GM04504 (cell line): ENCODE data around the gene DNAJC28.
"Not testable (repeated sequence)": the region's sequence is repeated elsewhere in the genome, so short reads cannot be mapped to it uniquely, and the experiment has no call there.

ENCODE experiments used
- DNase-seq: peaks from one replicate; pipeline ENCODE4 v3.0.0-alpha.2; 2012; ENCODE audit warnings: low read depth

The DNAJC28 gene, protein sequence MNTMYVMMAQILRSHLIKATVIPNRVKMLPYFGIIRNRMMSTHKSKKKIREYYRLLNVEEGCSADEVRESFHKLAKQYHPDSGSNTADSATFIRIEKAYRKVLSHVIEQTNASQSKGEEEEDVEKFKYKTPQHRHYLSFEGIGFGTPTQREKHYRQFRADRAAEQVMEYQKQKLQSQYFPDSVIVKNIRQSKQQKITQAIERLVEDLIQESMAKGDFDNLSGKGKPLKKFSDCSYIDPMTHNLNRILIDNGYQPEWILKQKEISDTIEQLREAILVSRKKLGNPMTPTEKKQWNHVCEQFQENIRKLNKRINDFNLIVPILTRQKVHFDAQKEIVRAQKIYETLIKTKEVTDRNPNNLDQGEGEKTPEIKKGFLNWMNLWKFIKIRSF

DNA sequence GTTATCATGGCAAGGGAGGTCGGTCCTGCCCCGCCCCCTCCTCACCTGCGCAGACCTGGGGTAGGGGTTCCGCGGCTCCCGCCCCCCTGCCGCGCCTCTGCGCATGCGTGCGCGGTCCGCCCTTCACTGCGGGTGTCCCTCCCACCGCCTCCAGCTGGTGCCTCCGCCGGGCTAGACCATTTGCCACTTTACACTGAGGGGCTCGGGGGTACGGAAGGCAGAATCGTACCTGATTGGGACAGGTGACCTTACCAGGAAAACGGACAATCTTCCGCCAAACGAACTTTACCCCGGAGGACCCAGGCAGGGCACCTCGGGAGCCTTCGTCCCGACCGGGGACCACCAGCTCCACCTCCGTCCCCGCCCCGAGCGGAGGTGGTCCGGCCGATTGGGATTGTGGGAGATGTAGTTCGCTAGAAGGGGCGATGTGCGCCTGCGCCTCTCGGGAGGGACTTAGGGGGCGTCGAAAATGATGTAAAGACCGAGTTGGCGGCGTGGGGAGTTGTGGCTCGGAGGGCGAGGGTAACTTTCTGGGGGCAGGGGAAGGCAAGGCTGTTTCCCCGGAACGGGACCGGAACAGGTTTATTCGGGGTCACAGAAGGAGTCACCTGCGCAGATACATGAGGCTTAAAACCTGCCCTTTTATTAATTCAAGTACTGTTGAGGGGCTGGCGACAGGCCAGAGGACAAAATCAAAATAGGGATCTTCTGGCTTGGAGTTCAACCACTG is at the start of gene DNAJC28:
DNAJC28 (minus strand) TSS at position 344 of the 730 bp plus-strand sequence. CDS start 2,323 bp downstream, outside the sequence.
- peak; percentile 75 for DNase-seq

DNA sequence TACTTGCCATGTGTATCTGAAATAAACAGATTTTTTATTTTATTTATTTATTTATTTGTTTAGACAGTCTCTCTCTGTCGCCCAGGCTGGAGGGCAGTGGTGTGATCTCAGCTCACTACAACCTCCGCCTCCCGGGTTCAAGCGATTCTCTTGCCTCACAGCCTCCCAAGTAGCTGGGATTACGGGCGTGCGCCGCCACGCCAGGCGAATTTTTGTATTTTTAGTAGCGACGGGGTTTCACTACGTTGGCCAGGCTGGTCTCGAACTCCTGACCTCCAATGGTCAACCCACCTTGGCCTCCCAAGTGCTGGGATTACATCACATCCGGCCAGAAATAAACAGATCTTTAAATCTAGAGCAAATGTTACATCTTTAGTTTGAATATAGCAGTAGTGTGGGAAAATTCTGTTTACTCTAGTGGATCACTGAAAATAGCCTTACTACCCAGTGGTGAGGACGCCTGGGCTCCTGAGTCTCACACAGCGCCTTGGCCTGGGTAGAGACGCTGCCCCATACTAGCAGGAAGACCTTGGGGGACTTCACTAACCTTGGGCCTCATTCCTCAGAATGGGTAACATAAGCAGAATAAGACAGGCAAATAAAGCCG is 49.7 kb upstream of the DNAJC28 start:
- no peak for DNase-seq

DNA sequence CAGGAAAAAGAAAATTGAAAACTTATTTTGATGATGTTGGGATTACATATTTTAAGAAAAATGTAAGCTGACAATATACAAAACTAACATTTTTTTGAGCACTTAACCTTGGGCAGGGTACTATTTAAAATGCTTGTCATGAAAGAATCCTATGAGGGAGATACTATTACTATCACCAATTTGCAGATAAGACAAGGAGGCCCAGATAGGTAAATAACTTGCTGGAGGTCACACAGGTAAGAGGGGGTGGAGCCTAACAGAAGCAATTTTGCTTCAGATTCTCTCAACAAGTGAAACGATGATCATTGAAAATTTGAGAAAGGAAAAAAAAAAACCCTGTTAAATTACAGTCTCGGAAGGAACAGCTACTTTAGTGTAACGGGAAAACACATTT is 49.2 kb upstream of the DNAJC28 start:
- DNase-seq, result no peak

DNA sequence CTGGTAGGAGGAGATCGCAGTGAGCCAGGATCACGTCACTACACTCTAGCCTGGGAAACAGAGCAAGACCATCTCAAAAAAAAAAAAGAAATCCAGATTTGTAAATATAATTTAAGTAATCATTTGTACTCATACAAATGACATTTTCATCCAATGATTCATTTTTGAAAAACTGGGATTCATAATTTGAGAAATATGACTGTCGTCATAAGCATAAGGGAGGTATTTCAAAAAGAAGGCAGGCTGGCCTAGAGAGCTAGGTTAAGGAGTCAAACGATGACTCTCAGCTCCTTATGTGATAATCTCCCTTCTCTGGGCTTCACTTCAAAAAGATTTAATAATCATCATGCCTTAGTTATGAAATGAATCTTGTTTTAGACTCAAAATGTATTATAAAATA is 48.1 kb upstream of the DNAJC28 start:
- no peak for DNase-seq

DNA sequence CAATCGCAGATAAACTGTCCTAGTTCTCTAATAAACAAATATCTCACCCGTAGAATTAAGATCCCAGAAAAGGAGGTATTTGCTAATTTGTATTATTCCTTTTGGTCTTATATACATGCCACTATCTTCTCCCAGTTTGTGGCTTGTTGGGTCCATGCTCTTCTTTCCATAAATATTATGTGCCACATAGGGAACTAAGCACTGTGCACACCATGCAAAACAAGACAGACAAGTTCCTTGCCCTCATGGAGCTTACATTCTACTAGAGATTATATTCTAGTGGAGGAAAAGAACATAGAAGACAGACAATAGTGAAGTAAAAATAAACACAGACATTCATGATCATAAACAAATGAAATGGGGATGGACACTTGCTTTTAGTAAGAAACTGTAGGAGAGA is 45.7 kb upstream of the DNAJC28 start:
- DNase-seq, result no peak

DNA sequence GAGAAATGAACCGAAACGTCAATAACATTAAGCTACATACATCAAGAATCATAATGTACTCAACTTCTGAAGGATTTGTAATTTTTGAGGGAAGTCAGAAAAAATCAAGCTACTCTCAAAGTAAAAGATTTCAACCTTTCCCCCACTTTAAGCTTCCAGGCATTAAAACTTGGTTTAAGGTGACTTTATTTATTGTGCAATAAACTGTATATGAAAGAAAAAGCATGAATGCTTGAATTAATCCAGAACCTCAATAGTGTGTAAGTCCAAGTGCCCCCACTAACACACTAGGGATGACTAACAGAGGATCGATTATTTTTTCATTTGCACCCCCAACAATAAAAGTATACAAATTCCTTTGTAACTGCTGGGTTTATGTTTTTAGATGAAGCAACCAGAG is 39.5 kb upstream of the DNAJC28 start:
- DNase-seq, result no peak

DNA sequence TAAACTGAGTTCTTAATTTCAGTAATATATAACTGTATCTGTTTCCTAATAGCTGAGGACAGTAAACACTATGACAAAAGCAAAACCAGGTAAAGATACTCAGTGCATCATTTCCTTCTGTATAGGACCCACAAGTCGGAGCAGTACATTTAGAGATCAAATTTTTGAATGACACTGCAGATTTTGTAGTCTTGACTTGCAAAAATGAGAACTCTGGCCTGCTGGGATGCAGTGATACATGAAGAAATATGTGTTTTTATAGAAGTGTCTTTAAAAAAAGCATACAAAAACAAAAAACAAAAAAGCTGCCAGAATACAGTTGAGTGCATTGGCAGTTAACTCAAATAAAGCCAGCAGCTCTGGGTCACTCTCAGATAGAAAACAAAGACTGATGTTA is 31.4 kb upstream of the DNAJC28 start:
- no peak for DNase-seq

DNA sequence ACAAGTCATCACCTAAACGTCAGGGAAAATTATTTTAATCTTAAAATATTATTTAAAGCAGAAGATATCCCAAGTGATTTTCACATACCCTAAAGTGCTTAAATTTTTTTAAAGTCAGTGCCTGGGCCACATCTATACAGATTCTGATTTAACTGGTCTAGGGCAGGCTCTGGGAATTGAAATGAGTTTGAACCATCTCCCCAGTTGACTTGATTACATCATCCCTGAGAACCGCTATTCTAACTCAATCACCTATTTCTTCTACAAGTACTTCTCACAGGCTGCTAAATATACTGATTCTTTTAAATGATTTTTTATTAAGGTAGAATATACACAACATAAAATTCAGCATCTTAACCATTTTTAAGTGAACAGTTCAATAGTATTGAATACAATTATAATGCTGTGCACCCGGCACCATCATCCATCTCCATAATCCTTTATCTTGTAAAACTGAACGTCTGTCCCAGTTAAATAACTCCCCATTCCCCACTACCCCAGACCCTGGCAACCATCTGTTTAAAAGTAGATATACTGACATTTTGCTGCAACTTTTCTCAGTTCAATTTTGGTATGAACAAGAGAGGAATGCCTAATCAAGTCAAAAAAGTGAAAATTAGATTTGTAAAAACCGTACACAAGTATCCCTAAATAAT is 30.9 kb upstream of the DNAJC28 start:
- DNase-seq, result no peak

DNA sequence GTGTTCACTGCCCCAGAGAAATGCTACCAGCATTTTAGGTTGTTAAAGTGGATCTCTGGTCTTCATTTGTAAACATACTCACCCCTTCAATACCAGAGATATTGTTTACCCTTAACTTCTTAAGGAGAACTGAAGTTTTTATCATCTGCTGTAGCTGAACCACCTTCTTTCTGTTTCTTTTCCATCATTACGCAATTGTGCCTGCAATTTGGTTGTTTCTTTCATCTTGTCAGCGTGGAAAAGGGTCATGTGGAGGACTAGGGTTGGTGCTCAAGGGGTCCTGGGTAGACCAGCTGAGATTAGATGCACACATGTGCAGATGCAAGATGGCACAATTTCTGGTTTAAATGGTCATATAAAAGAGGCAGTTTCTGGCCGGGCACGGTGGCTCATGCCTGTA is 27.4 kb upstream of the DNAJC28 start:
- DNase-seq, result no peak

DNA sequence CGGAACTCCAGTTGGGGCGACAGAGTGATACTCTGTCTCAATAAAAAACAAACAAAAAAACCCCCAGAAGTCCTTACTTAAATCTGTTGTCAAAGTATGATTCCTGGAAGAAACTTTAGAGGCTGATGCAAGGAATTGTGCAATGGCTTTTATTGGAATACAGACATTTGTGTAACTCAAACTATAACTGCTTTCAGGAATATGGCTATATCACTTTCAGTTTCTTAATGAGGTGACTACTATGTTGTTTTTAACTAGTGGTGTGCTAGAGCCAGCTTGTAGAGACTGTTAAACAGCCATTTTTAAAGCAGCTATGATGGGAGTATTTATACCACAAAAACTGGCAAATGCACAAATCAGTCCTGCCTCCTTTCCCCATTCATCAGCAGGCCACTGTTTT is 22.7 kb upstream of the DNAJC28 start:
- peak; percentile 23 for DNase-seq

DNA sequence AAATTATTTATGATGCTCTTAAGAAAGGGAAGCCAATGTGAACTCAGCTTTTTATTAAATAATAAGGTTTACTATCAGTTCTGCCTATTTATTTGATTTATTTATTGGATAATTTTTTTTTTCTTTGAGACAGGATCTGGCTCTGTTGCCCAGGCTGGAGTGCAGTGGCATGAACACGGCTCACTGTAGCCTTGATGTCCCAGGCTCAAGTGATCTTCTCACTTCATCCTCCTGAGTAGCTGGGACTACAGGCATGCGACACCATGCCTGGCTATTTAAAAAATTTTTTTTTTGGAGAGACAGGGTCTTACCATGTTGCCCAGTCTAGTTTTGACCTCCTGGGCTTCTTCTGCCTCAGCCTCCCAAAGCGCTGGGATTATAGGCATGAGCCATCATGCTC is 21.0 kb upstream of the DNAJC28 start:
- no peak for DNase-seq

DNA sequence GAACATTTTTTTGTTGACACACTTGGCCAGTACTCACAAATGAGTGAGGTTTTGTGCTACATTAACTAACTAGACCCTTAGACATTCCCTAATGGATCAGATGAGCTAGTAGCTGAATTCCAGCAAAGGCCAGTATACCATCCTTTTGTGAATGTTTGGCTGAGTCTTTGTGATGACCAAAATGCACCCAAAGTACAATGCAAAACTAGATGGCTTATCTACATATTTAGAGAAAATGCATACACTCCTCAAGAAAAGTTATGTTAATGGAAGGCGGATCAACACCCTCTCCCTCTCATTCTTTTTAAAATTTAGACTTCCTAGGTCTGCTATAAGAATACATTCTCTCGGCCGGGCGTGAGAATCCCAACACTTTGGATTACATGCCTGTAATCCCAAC is 20.1 kb upstream of the DNAJC28 start:
- DNase-seq, result no peak

DNA sequence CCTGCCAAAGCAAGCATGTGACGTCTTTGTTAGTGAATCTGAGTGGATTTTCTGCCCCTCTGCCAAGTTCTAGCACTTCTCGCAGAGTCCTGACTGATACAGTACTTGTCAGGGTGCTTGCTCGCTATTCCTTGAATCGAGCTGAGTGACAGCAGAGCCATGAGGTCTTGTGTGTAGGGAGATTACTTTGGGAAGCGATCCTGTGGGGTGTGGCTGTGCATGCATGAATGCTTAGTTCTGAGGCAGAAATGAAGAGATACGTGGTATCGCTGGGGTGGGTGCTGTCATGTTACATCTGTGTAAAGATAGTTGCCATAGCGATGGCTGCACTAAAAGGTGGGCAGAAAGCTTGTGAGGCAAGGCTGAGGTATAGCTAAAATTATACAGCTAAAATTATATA is 19.3 kb upstream of the DNAJC28 start:
- DNase-seq, result no peak

DNA sequence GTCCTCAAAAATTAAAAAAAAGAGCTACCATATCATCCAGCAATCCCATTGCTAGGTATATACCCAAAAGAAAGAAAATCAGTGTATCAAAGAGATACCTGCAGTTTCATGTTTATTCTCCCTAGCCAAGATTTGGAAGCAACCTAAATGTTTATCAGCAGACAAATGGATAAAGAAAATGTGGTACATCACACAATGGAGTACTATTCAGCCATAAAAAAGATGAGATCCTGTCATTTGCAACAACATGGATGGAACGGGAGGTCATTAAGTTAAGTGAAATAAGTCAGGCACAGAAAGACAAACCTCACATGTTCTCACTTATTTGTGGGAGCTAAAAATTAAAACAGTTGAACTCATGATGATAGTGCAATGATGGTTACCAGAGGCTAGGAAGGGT is 15.5 kb upstream of the DNAJC28 start:
- not testable (repeated sequence) for DNase-seq

DNA sequence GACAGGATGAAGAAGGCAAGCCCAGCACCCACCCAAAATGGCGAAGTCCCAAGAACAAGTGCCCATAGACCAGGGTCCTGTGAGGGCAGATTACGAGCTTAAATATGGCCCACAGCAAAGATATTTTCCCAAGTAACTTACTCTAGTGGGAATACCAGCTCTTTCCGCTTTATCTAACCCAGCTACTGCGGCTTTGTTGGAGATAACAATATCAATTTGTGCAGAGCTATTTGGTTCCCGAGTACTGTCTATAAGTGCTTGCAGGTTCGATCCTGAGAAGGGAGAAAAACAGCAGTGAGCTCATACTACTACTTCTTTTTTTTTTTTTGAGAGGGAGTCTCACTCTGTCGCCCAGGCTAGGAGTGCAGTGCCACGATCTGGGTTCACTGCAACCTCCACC is 14.3 kb upstream of the DNAJC28 start:
- DNase-seq, result no peak

DNA sequence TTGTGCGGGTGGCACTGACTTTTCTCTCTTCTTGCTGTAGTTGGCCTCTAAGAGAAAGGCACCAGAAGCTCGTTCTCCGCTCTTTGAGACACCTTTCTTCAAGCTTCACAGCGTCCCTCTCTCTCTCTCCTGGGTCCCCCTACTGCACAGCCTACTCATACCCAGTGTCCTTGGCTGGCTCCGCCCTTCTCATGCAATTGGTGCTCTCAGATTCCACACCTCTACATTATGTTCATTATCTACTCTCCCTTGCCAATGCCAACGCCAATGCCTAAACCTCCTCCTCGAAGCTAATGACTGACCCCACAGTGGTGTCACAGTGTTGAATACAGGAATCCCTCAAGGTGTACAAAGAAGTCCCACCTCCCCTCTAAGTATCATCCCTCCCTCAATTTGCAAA is 4.8 kb upstream of the DNAJC28 start:
- no peak for DNase-seq

DNA sequence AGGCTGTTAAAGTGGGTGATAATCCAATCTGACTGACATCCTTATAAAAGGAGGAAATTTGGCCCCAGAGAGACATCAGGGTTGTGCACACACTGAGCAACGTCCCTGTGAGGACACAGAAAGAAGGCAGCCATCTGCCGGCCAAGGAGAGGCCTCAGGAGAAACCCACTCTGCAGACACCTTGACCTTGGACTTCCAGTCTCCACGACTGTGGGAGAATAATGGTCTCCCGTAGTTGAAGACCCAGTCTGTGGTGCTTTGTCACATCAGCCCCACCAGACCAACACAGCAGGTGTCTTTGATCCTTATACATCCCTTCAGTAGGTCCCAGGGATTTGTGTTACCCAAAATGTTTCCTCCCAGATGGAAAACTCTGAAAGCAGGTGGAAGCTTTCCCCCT is 4.2 kb upstream of the DNAJC28 start:
- DNase-seq, result no peak

DNA sequence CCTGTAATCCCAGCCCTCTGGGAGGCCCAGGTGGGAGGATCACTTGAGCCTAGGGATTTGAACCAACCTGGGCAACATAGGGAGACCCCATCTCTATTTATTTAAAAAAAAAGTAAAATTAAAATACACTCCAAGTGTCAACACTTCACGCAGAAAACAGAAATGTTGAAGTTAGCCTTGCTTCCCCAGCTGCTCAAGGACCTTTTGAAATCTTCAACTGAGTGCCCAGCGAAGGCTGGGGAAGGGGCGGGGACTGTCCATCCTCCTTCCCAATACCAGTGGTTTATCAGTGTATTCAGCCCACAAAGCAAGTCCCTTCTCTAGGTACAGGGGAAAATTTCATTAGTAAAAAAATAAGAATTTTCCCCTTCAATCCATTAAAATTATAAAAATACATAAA is 2.2 kb upstream of the DNAJC28 start:
- no peak for DNase-seq

DNA sequence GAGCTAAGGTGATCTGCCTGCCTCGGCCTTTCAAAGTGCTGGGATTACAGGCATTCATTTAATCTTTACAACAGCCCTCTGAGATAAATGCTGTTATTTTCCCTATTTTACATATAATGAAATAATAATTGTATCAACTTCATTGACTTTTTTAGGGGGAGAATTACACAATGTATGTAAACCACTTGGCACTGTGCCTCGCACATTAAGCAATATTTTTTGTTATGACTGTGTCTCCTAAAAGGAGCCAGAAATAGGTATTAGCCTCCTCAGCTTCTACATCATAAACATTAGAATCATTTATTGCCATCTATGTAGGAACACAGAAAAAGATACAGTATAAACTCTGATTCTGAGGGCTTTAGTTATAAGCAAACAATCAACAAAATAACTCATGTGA is 1.1 kb upstream of the DNAJC28 start:
- DNase-seq, result no peak

DNA sequence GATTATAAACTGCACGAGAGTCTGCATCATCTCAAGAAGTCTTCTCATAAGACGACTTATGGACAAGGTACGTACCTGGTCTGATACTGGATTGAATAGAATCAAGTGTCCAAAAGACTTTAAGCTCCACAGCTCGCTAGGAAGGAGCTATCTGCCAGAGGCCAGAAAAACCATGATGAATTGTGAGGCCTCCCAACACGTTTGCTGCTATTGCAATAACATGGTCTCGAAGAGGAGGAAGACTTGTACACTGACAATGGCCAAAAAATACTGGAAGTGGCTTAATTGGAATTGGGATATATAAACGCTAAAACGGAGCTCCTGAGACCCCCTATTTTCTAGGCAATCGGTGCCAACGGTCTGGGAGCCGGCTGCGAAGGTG is 534 bp downstream of the DNAJC28 start:
- DNase-seq, result no peak

DNA sequence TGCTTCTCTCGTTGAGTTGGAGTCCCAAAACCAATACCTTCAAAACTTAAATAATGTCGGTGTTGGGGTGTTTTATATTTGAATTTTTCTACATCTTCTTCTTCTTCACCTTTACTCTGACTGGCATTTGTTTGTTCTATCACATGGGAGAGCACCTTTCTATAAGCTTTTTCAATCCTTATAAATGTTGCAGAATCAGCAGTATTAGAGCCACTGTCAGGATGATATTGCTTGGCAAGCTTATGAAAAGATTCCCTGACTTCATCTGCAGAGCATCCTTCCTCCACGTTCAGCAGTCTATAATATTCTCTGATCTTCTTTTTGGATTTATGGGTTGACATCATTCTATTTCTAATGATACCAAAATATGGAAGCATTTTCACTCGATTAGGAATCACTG is 2.6 kb downstream of the DNAJC28 start:
- no peak for DNase-seq

DNA sequence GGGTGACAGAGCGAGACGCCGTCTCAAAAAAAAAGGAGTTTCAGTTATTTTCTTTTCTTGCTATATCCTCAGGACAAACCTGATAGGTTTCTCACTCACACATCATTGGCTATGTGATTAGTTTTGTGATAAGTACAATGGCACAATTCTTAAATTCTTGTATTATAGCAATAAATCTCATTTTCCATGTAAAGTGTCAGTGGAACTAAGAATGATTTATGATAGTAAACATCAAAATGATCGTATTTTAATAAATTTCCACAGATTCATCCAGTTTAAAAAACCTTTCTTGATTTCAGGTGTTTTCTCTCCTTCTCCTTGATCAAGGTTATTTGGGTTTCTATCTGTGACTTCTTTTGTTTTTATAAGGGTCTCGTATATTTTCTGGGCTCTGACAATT is 3.5 kb downstream of the DNAJC28 start:
- no peak for DNase-seq
